SW480 (cell line): ENCODE measurements around the gene HDAC5.
"Not testable (repeated sequence)": the region's sequence is repeated elsewhere in the genome, so short reads cannot be mapped to it uniquely, and the experiment has no call there.

Source experiments
- DNase-seq: peaks from one replicate; pipeline ENCODE4 v3.0.0-alpha.2; 2016; ENCODE audit warnings: low spot score

HDAC5 gene

DNA sequence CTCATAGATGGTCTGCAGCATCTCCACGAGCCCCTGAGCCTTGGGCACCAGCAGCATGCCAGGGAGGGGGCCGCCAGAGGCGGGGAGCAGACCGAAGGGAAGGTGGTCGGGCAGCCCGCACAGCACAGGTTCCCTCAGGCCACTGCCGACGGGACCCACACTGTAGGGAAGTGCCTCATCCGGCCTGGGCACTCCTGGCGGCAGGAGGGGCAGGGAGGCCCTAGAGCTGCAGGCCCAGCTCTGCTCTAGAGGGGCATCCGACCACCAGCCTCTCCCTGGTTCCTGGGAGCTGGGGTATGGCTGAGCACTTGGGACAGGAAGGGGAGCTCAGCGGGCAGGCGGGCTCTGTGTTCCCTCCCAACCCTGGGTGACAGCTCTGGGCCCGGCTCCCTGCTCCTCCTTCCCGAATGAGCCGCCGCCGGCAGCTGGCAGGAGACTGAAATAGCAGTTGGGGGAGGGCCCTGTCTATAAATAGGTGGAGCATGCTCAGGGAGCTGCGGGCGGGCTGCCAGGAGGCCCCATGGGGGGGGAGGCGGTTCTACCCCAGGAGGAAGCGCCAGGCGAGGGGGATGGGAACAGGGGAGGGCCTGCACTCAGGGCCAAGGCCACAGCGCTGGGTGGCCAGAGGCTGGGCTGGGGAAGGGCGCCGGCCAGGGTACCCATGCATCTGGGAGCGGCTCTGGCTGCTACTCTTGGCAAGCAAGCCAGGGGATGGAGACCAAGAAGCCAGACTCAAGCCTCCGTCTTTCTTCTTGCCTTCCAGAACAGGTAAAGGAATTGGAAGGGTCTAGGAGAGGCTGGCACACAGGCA, 12.4 kb downstream of the HDAC5 start:
- DNase-seq, result peak; percentile 77

GRCh38 chr17:44110011-44110686, 13.3 kb downstream of the HDAC5 start:
- DNase-seq, result no peak

GRCh38 chr17:44109312-44109630, 14.2 kb downstream of the HDAC5 start:
- DNase-seq, result no peak

DNA sequence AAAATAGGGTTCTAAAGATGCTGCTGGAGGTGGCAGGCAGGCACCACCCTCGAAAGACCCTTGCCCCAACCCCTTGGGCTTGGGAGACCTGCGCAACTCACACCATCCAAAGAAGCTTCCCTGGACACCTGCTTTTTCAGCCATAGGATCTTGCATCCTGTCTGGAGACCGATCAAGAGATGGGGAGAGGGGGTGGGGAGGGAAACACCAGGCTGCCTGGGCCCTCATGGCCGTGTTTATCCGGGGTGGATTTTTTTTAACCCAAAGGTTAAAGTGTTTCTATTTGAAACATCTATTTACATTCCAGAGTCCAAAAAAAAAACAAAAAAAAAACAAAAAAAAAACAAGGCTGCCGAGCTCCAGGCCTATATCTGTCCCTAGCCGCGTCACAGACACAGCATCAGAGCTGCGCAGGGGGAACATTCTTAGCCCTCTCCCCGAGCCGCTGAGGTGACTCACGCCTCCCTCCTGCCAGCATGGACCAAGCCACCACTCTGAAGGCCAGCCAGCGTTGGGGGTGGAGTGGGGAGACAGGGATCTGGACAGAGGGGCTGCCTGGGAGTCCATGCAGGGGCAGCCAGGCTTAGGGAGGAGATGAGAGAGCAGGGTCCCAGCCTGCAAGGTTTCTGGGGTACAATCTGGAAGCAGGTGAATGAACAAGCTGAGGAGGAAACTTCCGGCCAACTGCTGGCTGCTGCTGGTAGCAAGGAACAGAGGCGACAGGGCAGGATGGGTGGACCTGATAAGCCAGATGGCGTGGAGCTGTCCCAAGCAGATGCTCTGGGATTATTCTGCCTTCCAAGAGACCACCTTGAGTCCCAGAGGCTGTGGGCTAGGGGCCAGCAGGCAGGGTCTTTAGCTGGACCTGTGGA, 14.8 kb downstream of the HDAC5 start:
- DNase-seq, result no peak

DNA sequence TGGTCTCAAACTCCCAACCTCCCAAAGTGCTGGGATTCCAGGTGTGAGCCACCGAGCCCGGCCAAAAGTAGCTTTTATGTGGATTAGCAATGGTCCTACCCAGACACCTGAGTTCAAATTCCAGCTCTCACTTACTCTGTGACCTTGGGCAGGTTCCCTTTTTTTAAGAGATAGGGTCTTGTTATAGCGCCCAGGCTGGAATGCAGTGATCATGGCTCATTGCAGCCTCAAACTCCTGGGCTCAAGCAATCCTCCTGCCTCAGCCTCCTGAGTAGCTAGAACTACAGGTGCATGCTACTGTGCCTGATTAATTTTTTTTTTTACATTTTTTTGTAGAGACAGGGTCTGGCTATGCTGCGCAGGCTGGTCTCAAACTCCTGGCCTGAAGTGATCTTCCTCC, 16.6 kb downstream of the HDAC5 start:
- no peak for DNase-seq

DNA sequence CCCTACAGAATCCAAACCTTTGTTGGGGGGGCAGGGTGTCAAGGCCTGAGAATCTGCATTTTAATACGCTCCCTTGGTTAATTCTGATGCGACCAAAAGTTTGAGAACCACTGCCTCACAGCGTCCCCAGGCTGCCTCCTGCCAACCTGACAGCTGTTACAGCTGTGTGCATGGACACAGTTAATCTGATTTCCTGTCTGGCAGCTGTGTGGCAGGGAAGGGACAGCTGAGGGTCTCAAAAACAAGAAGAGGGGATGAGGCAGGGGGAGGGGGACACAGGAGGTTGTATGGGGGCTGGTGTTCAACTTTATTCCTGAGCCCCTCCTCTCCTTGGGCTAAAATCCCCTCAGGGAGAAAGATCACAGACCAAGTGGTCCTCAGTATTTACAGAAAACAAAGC, 17.5 kb downstream of the HDAC5 start:
- DNase-seq, result no peak

DNA sequence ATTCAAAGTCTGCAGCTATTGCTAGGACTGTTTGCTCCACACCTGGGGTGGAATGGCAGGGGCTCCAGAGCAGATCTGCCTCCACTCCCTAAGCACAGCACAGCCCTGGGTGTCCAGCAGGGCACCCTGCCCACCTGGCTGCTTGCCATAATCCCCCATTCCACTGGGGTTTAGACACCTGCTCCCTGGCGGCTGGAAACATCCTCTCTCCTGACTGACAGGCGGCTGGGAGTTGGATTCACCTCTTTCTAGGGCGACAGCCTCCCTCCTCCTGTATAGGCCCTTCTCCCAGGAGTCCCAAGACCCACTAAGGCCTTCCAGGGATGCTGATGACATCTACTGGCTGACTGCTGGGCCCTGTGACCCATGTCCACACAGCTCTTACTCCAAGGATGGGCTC, 18.0 kb downstream of the HDAC5 start:
- no peak for DNase-seq

DNA sequence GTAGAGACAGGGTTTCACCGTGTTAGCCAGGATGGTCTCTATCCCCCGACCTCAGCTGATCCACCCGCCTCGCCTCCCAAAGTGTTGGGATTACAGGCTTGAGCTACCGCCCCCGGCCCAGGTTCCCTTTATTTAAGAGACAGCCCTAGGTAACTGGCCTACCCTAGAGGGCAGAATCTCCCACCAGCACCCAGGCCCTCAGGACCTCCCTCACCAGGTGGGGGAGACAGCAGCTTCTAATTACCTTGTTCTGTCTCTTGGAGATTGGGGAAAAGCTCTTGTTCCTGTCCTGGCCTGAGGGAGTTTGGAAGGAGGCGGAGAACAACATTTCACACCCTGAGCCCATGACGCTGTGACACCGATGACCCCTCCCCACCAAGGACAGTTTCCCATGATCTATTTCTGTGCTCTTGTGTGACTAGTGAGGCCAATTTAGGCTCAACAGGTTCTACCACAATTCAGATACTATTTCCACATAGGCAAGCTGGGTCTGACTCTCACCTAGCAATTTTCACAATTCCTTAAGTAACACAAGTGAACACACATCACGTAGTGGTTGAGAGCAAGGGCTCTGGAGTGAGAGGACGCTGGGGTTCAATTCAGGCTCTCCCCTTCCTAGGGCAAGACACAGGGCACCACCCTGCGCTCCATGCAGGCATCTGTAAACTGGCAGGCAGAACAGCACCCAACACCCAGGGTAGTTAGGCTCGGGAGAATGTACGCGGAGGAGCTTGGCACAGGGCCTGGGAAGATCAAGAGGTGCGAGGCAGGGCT, 20.4 kb downstream of the HDAC5 start:
- no peak for DNase-seq

DNA sequence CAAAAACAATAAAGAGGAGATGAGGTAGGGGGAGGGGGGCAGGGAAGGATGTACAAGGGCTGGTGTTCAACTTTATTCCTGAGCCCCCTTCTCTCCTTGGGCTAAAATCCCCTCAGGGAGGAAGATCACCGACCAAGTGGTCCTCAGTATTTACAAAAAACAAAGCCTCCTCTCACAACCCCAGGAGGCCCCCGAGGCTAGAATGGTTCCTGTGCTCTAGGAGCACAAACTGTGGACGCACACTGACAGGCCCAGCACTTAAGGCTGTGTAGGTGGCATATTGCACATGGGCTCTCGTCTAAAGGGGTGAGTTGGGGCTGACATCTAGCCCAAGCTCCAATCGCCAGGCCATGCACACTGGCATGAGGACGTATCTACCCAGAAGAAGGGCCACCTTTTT, 21.6 kb downstream of the HDAC5 start:
- not testable (repeated sequence) for DNase-seq

DNA sequence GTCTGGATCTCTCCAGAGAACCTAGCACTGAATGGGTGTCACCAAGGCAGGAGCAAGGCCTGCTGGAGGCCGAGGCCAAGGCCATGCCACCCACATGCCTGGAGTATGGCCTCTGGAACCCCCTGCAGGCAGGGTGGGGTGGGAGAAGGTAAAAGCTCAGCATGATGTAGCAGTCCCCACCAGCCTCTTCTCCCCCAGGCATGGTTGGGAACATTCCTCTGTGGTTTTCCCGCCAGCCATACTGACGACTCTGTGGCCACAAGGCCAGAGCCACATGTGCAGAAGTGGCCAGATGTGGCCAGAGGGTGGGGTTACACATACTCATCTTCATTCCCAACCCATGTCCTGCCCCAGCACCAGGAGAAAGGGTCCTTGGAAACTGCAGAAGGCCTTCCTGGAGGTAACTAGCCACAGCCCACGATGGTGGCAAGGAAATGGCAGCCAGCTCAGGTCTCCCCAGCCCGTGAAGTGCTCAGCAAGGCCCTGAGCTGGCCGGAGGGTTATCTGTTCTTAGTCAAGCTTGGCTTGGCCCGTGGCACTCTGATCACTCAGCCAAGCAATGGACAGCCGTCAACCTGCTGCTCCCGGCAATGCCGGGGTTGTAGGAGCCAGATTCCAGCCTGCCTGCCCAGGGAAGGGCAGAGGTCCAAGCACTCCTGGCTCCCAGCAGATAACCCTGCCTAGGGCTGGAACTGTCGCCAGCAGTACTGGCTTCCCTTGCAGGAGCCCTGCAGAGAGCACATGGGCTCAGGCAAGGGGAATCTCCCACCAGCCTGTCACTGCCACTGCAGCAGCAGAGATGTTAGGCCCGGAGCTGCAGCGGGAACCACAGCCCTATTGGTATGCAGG, 26.1 kb downstream of the HDAC5 start:
- DNase-seq, result peak; percentile 30

- DNase-seq, result peak; percentile 82
These were observed 27.6 kb downstream of the HDAC5 start for GRCh38 chr17:44095647-44096496.

GRCh38 chr17:44095388-44095646, 28.1 kb downstream of the HDAC5 start:
- no peak for DNase-seq

GRCh38 chr17:44094701-44095387, 28.6 kb downstream of the HDAC5 start:
- no peak for DNase-seq

DNA sequence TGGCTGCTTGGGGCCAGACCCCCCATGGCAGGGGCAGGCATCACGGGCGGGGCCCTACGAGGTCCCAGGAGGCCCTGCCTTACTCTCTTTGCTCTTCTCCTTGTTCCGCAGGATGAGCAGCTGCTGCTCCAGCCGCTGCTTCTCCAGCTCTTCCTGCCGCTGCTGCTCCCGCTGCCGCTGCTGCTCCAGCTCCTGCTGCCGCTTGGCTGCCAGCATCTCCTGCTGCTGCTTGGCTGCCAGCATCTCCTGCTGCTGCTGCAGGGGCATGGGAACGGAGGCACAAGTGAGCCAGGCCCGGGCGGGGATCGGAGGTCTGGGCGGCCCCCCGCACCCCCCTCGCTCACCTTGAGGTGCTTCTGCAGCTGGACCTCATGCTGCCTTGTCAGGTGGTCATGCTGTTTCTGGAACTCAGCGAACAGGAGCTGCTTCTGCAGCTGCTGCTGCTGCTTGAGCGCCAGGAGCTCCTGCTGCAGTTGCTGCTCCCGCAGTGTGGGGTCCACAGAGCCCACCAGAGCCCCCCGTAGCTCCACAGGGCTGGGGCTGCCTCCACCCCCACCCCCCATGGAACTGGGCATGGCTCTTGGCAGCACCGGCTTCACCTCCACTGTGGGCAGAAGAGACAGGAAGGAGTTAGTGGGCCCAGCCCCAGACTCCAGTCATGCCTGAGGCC, 30.1 kb downstream of the HDAC5 start:
- no peak for DNase-seq

GRCh38 chr17:44092051-44092450, 31.4 kb downstream of the HDAC5 start:
- DNase-seq, result no peak

GRCh38 chr17:44091200-44091997, 32.0 kb downstream of the HDAC5 start:
- DNase-seq, result no peak

DNA sequence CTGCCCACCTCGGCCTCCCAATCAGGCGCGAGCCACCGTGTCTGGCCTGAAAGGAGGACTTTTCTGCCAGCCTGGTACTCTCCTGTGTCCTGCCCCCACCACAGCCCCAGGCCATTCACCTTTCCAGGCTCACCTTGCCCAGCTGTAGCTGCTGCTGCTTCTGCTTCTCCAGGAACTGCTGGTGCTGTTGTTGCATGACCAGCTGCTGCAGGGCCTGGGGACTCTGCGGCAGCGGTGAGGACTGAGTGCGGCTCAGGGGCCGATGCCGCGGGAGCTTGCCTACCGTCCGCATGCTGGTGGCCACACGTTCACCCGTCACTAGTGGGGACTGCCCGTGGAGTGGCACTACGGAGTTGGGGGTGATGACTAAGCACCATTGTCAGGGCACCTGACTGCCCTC, 35.2 kb downstream of the HDAC5 start:
- DNase-seq, result no peak

GRCh38 chr17:44087319-44087718, 36.1 kb downstream of the HDAC5 start:
- no peak for DNase-seq
